H9 (cell line): ENCODE measurements around the gene OR2T1. TPM values are rescaled to one million over a fixed set of nuclear protein-coding genes. Genes with fewer than 3 reads are reported as not detected.

Experiments used
- DNase-seq: peaks from one replicate; pipeline ENCODE4 v3.0.0-alpha.2; 2017
- H2AFZ ChIP-seq: one replicate; pipeline ENCODE4 v1.6.1; 2013; ENCODE audit warnings: mild to moderate bottlenecking, low read length, control low read depth, moderate library complexity
- H2AK5ac ChIP-seq: 2 replicates; pipeline ENCODE4 v1.6.1; 2013; ENCODE audit warnings: low read length, control low read depth, mixed read lengths; ENCODE audit not compliant: insufficient read length
- H2BK120ac ChIP-seq: one replicate; pipeline ENCODE4 v1.6.1; 2013; ENCODE audit warnings: low read depth, mild to moderate bottlenecking, low read length, control low read depth, inconsistent platforms; ENCODE audit not compliant: poor library complexity, severe bottlenecking
- H2BK12ac ChIP-seq: 2 replicates; pipeline ENCODE4 v1.6.1; 2013; ENCODE audit warnings: low read length, control low read depth, mixed read lengths, low read depth; ENCODE audit not compliant: insufficient read length
- H2BK15ac ChIP-seq: 2 replicates; pipeline ENCODE4 v1.6.1; 2013; ENCODE audit warnings: low read depth, low read length, control low read depth
- H2BK20ac ChIP-seq: one replicate; pipeline ENCODE4 v1.6.1; 2013; ENCODE audit warnings: low read depth, mild to moderate bottlenecking, low read length, control low read depth, inconsistent platforms; ENCODE audit not compliant: poor library complexity, severe bottlenecking
- H2BK5ac ChIP-seq: 2 replicates; pipeline ENCODE4 v1.6.1; 2013; ENCODE audit warnings: low read length, control low read depth, mixed read lengths; ENCODE audit not compliant: insufficient read length
- H3K14ac ChIP-seq: 2 replicates; pipeline ENCODE4 v1.6.1; 2013; ENCODE audit warnings: low read length, control low read depth; ENCODE audit not compliant: insufficient read depth
- H3K18ac ChIP-seq: 2 replicates; pipeline ENCODE4 v1.6.1; 2013; ENCODE audit warnings: low read depth, mild to moderate bottlenecking, mixed read lengths, low read length, control low read depth; ENCODE audit not compliant: insufficient read length
- H3K23ac ChIP-seq: 2 replicates; pipeline ENCODE4 v1.6.1; 2013; ENCODE audit warnings: low read length, control low read depth, mixed read lengths, low read depth; ENCODE audit not compliant: insufficient read length
- H3K23me2 ChIP-seq: 2 replicates; pipeline ENCODE4 v1.6.1; 2013; ENCODE audit warnings: low read depth, mild to moderate bottlenecking, mixed read lengths, low read length, control low read depth; ENCODE audit not compliant: insufficient read length, poor library complexity, severe bottlenecking
- H3K27ac ChIP-seq: 2 replicates; pipeline ENCODE4 v1.5.1; 2013; ENCODE audit warnings: low read length, control low read depth, mixed read lengths, low read depth; ENCODE audit not compliant: insufficient read length
- H3K27me3 ChIP-seq: 2 replicates; pipeline ENCODE4 v1.6.1; 2013; ENCODE audit warnings: low read length, control low read depth, inconsistent platforms; ENCODE audit not compliant: insufficient read depth
- H3K4ac ChIP-seq: 2 replicates; pipeline ENCODE4 v1.6.1; 2013; ENCODE audit warnings: low read depth, mild to moderate bottlenecking, control low read depth, inconsistent platforms, low read length, moderate library complexity
- H3K4me1 ChIP-seq: 2 replicates; pipeline ENCODE4 v1.6.1; 2013; ENCODE audit warnings: low read length, control low read depth, inconsistent platforms; ENCODE audit not compliant: insufficient read depth
- H3K4me2 ChIP-seq: 2 replicates; pipeline ENCODE4 v1.6.1; 2013; ENCODE audit warnings: low read length, control low read depth, mixed read lengths; ENCODE audit not compliant: insufficient read length, insufficient read depth
- H3K56ac ChIP-seq: 2 replicates; pipeline ENCODE4 v1.6.1; 2013; ENCODE audit warnings: low read depth, mild to moderate bottlenecking, mixed read lengths, low read length, control low read depth; ENCODE audit not compliant: insufficient read length
- H3K79me1 ChIP-seq: 2 replicates; pipeline ENCODE4 v1.6.1; 2013; ENCODE audit warnings: low read depth, mild to moderate bottlenecking, moderate library complexity, low read length, control low read depth, inconsistent platforms; ENCODE audit not compliant: insufficient read depth, poor library complexity, severe bottlenecking
- H3K79me2 ChIP-seq: 2 replicates; pipeline ENCODE4 v1.6.1; 2013; ENCODE audit warnings: low read length, control low read depth, inconsistent platforms; ENCODE audit not compliant: insufficient read depth
- H3K9ac ChIP-seq: 2 replicates; pipeline ENCODE4 v1.6.1; 2013; ENCODE audit warnings: low read length, control low read depth, mixed read lengths; ENCODE audit not compliant: insufficient read length; ENCODE audit errors: extremely low read depth
- H3K9me3 ChIP-seq: one replicate; pipeline ENCODE4 v1.6.1; 2013; ENCODE audit warnings: low read depth, low read length, inconsistent platforms; ENCODE audit not compliant: control insufficient read depth
- H3T11ph ChIP-seq: one replicate; pipeline ENCODE4 v1.6.1; 2013; ENCODE audit warnings: mild to moderate bottlenecking, low read length, control low read depth, inconsistent platforms
- H4K20me1 ChIP-seq: one replicate; pipeline ENCODE4 v1.6.1; 2013; ENCODE audit not compliant: control insufficient read depth, insufficient read length, insufficient read depth
- H4K5ac ChIP-seq: 2 replicates; pipeline ENCODE4 v1.6.1; 2013; ENCODE audit warnings: low read depth, mild to moderate bottlenecking, mixed read lengths, low read length, control low read depth; ENCODE audit not compliant: insufficient read length
- H4K8ac ChIP-seq: replicated peaks from 2 replicates; pipeline ENCODE4 v1.6.1; 2013; ENCODE audit warnings: low read length, control low read depth, mixed read lengths, low read depth; ENCODE audit not compliant: insufficient read length
- H4K91ac ChIP-seq: 2 replicates; pipeline ENCODE4 v1.6.1; 2013; ENCODE audit warnings: low read depth, mild to moderate bottlenecking, moderate library complexity, mixed read lengths, low read length, control low read depth; ENCODE audit not compliant: insufficient read length
- H3K27ac Mint-ChIP-seq, 3 experiments: 2 replicates in 2 of 3; 3 replicates in 1 of 3; pipeline ENCODE4 v1.8.0; 2020 to 2021; ENCODE audit warnings: mixed read lengths in 3 of 3, mild to moderate bottlenecking in 1 of 3, moderate library complexity in 1 of 3
- H3K27me3 Mint-ChIP-seq: 2 replicates; pipeline ENCODE4 v1.8.0; 2021; ENCODE audit warnings: low read depth, mild to moderate bottlenecking, moderate library complexity, mixed read lengths
- H3K36me3 Mint-ChIP-seq, 3 experiments: 2 replicates in 2 of 3; 3 replicates in 1 of 3; pipeline ENCODE4 v1.8.0; 2020 to 2021; ENCODE audit warnings: low read depth in 3 of 3, mixed read lengths in 3 of 3; ENCODE audit not compliant: insufficient read depth in 1 of 3
- H3K4me1 Mint-ChIP-seq, 2 experiments: 2 replicates each; pipeline ENCODE4 v1.8.0; 2020; ENCODE audit warnings: mixed read lengths in 2 of 2
- H3K4me3 Mint-ChIP-seq, 2 experiments: 2 replicates in 1 of 2; 3 replicates in 1 of 2; pipeline ENCODE4 v1.8.0; 2020 to 2021; ENCODE audit warnings: mild to moderate bottlenecking in 2 of 2, mixed read lengths in 2 of 2, moderate library complexity in 1 of 2
- H3K9me3 Mint-ChIP-seq, 2 experiments: 2 replicates in 1 of 2; 3 replicates in 1 of 2; pipeline ENCODE4 v1.8.0; 2020; ENCODE audit warnings: mild to moderate bottlenecking in 2 of 2, mixed read lengths in 2 of 2, moderate library complexity in 1 of 2
- WGBS: extraction: QIAGEN DNeasy Blood & Tissue Kit; methylation state at CpG from one replicate; pipeline ENCODE4 v1.1.7; 2013; ENCODE audit warnings: missing lambda C conversion rate, low lambda C conversion rate, mixed read lengths; ENCODE audit not compliant: insufficient read length; ENCODE audit errors: extremely low coverage; 5-methylcytosine and 5-hydroxymethylcytosine counted together
- total RNA-seq: library from RNA; stranded (reverse); gene quantifications from 2 replicates; pipeline ENCODE4 v1.2.1, GENCODE V29; 2021
- TF ChIP-seq, protein P1 (sequence below): fragments of 200-600 bp; sonication (generic); conservative IDR thresholded peaks from 3 replicates; pipeline ENCODE4 v1.8.0; 2021; ENCODE audit warnings: antibody characterized with exemption, mild to moderate bottlenecking

Gene OR2T1
- total RNA-seq, 1 experiment from 2014 or later = not detected

DNA sequence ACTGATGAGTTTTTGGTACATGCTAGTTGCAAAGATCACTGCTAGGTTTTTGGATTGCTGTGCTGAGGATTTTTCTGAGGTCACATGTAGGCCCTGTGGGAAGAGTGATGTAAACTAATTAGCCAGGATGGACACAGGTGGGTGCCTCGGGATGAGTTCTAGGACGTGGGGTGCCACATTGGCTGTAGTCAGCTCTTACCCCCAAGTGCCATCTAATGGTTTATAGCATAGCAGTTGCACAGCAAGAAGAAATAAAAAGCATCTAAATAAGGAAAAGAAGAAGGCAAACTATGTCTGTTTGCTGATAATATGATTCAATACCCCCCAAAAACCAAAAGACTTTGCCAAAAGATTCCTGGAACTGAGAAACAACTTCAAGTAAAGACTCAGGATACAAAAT, 9.8 kb upstream of the OR2T1 start:
- Histone ChIP-seq H3K9ac (no peak overlapping the region), H3K4me1 (no peaks in the 10 kb centered on the region), H2BK20ac (no peak overlapping the region), H4K5ac (no peak overlapping the region), H2BK15ac (no peak overlapping the region), H3K9me3 (peaks cover 54% of the 10 kb centered on the region), H2BK120ac (no peak overlapping the region), H2AK5ac (no peak overlapping the region), H4K8ac (no peak overlapping the region), H3K23me2 (no peaks in the 10 kb centered on the region), H3K4me2 (no peak overlapping the region), H3K18ac (no peak overlapping the region), H3K14ac (no peak overlapping the region), H3T11ph (no peak overlapping the region), H4K20me1 (no peaks in the 10 kb centered on the region), H2BK12ac (no peak overlapping the region), H4K91ac (no peak overlapping the region), H3K27ac (no peak overlapping the region), H3K27me3 (no peaks in the 10 kb centered on the region), H2BK5ac (no peak overlapping the region), H3K79me1 (no peaks in the 10 kb centered on the region), H3K79me2 (no peaks in the 10 kb centered on the region), H3K4ac (no peak overlapping the region), H2AFZ (no peak overlapping the region), H3K56ac (no peak overlapping the region), H3K23ac (no peak overlapping the region)
- no CpG with 5 or more reads among the region's 2 CpGs for WGBS
- Mint-ChIP-seq H3K36me3 (peaks cover 0 to 39% (median 15%) of the 10 kb centered on the region in 3 experiments; a peak in 5 of 7 replicates), H3K4me1 (no peaks in the 10 kb centered on the region), H3K27me3 (no peaks in the 10 kb centered on the region; the same call in 1 of the 2 replicates), H3K27ac (no peak overlapping the region), H3K4me3 (no peak overlapping the region), H3K9me3 (peaks cover 92 to 95% of the 10 kb centered on the region in 2 experiments)
- TF ChIP-seq, protein P1, sequence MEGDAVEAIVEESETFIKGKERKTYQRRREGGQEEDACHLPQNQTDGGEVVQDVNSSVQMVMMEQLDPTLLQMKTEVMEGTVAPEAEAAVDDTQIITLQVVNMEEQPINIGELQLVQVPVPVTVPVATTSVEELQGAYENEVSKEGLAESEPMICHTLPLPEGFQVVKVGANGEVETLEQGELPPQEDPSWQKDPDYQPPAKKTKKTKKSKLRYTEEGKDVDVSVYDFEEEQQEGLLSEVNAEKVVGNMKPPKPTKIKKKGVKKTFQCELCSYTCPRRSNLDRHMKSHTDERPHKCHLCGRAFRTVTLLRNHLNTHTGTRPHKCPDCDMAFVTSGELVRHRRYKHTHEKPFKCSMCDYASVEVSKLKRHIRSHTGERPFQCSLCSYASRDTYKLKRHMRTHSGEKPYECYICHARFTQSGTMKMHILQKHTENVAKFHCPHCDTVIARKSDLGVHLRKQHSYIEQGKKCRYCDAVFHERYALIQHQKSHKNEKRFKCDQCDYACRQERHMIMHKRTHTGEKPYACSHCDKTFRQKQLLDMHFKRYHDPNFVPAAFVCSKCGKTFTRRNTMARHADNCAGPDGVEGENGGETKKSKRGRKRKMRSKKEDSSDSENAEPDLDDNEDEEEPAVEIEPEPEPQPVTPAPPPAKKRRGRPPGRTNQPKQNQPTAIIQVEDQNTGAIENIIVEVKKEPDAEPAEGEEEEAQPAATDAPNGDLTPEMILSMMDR = no peak
- DNase-seq = no peak
